ENCODE measurements around the gene JHY.

The JHY gene

DNA sequence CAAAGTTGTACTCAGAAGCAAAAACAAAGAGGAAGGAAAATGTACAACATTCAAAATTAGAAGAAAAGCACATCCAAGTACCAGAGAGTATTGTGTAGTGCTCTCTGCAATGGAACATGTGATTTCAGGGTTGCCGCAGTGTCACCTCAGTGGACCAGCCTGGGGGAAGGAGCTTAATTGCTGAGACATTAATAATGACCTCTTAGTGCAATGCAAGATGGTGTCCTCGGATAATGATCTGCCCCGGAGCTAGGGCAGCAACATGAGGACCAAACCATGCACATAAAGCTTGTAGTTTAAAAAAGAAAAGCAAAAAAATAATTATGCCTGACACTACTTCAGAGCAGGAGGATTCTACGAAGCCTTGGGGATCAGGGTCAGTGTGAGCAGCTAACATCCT is 11.3 kb upstream of the JHY start:
- TF ChIP-seq, protein P1, sequence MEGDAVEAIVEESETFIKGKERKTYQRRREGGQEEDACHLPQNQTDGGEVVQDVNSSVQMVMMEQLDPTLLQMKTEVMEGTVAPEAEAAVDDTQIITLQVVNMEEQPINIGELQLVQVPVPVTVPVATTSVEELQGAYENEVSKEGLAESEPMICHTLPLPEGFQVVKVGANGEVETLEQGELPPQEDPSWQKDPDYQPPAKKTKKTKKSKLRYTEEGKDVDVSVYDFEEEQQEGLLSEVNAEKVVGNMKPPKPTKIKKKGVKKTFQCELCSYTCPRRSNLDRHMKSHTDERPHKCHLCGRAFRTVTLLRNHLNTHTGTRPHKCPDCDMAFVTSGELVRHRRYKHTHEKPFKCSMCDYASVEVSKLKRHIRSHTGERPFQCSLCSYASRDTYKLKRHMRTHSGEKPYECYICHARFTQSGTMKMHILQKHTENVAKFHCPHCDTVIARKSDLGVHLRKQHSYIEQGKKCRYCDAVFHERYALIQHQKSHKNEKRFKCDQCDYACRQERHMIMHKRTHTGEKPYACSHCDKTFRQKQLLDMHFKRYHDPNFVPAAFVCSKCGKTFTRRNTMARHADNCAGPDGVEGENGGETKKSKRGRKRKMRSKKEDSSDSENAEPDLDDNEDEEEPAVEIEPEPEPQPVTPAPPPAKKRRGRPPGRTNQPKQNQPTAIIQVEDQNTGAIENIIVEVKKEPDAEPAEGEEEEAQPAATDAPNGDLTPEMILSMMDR (IDR thresholded peaks at IDR 0.05; ENCODE audit: insufficient read depth, low read depth, low read length, missing control alignments): no peak
- no peak for DNase-seq (ENCODE audit: low read depth)
- no peak overlapping the region for H3K4me3 ChIP-seq (ENCODE audit: low read length)

DNA sequence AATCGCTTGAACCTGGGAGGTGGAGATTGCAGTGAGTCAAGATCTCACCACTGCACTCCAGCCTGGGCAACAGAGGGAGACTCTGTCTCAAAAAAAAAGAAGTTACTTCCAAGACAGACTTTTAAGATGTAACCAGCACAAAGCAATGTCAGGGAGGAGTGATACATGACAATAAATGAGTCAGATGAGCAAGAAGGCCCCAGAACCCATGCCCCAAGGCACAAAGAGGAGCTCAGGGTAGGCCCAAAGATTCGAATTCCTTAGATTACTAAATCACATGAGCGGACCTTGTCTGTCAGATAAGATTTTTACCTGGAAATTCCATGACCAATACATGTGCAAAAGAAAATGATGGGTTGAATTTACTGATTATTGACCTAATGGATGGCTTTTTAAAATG is 10.5 kb upstream of the JHY start:
- TF ChIP-seq, protein P1 (IDR thresholded peaks at IDR 0.05; ENCODE audit: insufficient read depth, low read depth, low read length, missing control alignments): no peak
- no peak overlapping the region for H3K4me3 ChIP-seq (ENCODE audit: low read length)
- DNase-seq (ENCODE audit: low read depth): no peak

DNA sequence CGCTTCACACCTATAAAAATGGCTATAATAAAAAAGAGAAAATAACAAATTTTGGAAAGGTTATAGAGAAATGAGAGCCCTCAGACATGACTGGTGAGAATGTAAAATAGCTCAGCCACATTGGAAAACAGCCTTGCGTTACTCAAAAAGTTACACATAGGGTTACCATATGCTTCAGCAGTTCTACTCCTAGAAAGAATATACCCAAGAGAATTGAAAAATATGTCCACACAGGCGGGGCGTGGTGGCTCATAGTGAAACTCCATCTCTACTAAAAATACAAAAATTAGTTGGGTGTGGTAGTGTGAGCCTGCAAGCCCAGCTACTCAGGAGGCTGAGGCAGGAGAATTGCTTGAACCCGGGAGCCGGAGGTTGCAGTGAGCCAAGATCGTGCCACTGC is 7.6 kb upstream of the JHY start:
- no peak for DNase-seq (ENCODE audit: low read depth)
- H3K4me3 ChIP-seq (ENCODE audit: low read length): no peak overlapping the region
- TF ChIP-seq, protein P1 (IDR thresholded peaks at IDR 0.05; ENCODE audit: insufficient read depth, low read depth, low read length, missing control alignments): no peak

DNA sequence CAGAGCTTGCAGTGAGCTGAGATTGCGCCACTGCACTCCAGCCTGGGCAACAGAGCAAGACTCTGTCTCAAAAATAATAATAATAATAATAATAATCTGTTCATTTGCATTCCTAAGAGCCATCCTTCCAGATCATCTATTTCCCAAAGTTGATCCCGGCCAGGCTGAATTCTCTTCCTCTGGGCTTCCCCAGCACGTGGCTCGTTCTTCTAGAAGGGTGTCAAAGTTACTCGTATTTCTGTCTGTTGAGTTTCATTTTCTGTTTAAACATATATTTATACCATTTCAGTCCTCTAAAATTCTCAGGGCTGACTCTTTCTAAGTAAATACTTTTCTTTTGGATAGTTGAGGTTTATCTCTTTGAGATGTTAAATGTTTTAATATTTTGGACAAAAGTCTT is 4.8 kb upstream of the JHY start:
- TF ChIP-seq, protein P1 (IDR thresholded peaks at IDR 0.05; ENCODE audit: insufficient read depth, low read depth, low read length, missing control alignments): no peak
- no peak overlapping the region for H3K4me3 ChIP-seq (ENCODE audit: low read length)
- no peak for DNase-seq (ENCODE audit: low read depth)

DNA sequence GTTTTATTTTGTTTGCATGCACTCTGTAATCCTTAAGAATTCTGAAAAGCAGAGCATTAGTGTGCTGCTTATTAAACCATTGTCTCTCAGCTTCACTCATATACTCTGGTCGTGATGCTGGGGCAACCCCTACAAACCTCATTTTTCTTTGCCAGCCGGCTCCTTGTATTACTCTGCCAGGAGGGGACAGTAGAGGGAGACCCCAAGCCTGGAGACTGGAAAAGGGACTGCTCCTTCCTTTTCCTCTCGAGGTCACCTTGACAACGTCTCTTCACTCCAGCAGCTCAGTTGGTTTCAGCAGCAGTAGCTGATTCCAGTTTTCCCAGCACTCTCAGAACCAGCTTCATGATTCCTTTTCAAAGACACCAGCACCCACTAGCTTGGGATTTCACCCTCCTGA is 2.8 kb upstream of the JHY start:
- TF ChIP-seq, protein P1 (IDR thresholded peaks at IDR 0.05; ENCODE audit: insufficient read depth, low read depth, low read length, missing control alignments): no peak
- no peak overlapping the region for H3K4me3 ChIP-seq (ENCODE audit: low read length)
- no peak for DNase-seq (ENCODE audit: low read depth)

DNA sequence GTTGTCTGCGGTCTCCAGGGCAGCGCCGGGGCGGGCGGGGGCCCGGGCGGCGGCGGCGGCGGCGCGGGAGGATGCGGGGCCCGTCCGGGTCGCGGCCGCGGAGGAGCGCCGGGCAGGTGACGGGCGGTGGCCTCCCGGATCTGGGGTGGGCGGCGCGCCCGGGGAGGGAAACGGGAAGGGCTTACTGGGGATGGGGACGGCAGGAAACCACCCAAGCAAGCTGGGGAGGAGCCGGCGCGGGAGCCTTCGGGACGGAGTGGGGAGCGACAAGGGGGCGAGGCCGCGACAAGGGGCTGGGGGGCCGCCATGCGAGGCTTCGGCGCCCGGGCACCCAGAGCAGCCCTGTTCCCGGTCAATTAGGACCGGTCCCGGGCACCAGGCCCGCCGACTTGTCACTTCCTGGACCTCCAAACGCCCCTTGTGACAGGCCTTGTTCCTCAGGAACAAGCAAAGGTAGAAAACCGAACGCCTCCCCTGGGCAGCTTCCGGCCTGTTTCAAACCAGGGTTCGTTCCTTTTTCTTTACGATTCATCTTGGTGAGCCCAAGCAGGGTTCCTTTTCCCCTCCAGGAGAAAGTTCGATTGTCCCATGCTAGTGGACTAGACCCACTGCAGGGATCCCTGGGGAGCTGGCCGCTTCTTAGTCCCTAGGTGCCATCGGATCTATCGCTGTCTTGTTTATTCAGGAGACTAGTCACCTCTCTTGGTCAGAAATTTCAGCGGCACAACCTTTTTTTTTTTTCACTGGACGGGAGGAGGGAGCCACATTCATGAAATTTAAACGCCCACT is 492 bp downstream of the JHY start:
- TF ChIP-seq, protein P1 (IDR thresholded peaks at IDR 0.05; ENCODE audit: insufficient read depth, low read depth, low read length, missing control alignments): no peak
- peak overlapping the region; percentile 56 for H3K4me3 ChIP-seq (ENCODE audit: low read length)
- DNase-seq (ENCODE audit: low read depth): peak; percentile 42

DNA sequence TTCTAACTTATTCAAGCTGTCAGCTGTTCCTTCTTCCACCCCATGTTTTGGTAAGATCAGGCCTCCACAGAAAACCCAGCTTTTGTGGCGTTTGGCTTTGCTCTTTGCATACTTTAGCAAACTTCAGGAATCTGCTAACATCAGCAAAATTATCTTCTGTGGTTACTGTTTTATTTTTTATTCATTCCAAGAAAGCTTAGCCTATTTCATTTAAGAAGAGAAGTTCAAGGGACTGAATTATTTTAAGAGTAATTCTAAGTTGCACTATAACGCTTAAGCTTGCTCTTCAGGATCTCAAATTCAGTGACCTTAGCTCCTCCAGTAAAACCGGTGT is 1.1 kb downstream of the JHY start:
- H3K4me3 ChIP-seq (ENCODE audit: low read length): peak overlapping the region; percentile 56
- DNase-seq (ENCODE audit: low read depth): no peak
- TF ChIP-seq, protein P1 (IDR thresholded peaks at IDR 0.05; ENCODE audit: insufficient read depth, low read depth, low read length, missing control alignments): no peak

All from epithelial cell of esophagus (primary cell).